ENCODE data around the gene ACSF3.

The ACSF3 gene

DNA sequence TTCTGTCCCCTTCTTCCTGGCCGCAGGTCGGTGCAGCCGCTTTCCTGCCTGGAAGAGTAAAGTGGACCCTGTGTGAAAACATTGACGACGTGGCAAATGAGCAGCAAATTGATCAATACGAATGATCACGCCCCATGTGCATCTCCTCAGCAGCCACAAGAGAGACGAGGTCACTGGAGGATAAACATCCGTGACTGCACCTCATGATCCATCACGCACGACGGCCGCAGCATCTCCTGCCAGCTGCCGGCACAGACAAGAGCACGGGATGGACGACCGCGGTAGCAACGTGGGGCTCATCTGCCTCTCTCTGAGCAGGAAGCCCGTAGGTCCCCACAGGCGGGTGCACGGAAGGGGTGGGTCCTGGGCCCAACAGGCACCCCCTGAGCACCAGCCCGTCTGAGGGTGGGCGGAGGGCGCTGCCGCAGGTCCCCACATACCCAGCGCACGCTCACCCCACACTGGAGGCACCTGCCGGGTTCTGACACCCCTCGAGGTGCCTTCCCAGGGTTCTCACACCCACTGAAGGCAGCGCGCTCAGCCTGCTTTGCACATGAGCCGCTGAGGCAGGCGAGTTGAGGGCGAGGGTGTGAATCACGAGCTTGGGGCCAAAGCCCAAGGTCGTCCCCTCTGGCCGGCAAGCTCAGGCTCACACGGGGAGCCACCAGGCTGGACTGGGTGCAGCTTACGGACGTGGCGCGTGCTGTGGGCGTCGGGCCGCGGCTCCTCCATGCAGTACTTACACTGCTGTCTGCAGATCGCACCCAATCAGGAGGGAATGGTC lies 65.6 kb downstream of the ACSF3 start:
- no peak overlapping the region for H3K4me3 ChIP-seq (ENCODE audit: control insufficient read depth in 1 of 7, extremely low read depth in 1 of 7, insufficient read depth in 4 of 7, low read depth in 2 of 7, low read length in 6 of 7)
- H3K27ac ChIP-seq (ENCODE audit: insufficient read depth in 1 of 2, low read depth in 1 of 2, low read length in 2 of 2, poor library complexity in 1 of 2, severe bottlenecking in 2 of 2) = no peak overlapping the region
- H3K27me3 ChIP-seq (replicated peaks in 2 of 5; ENCODE audit: control insufficient read depth in 4 of 5, insufficient read depth in 5 of 5, low read length in 4 of 5) = no peaks in the 10 kb centered on the region
- POLR2A ChIA-PET = no interaction called here
- peaks cover 0 to 27% (median 17%) of the 10 kb centered on the region in 4 experiments for H3K4me1 ChIP-seq (ENCODE audit: control extremely low read depth in 1 of 4, control insufficient read depth in 4 of 4, insufficient read depth in 4 of 4, low read length in 3 of 4)
- WGBS (ENCODE audit: insufficient coverage) = 94% methylated on average over 48 of the region's 48 CpGs
- H3K36me3 ChIP-seq (ENCODE audit: control insufficient read depth in 4 of 4, insufficient read depth in 4 of 4, low read length in 3 of 4) = no peaks in the 10 kb centered on the region
- DNase-seq = no peak
- H3K9me3 ChIP-seq (ENCODE audit: control extremely low read depth in 1 of 5, control insufficient read depth in 4 of 5, insufficient read depth in 2 of 5, low read depth in 1 of 5, low read length in 4 of 5) = no peaks in the 10 kb centered on the region
- CTCF ChIA-PET = interaction anchor here (1.0 to 1.3 kb wide), 2 partner anchors 8 to 334 kb away, joined by 3 read pairs; no protein-coding TSS in a partner anchor

DNA sequence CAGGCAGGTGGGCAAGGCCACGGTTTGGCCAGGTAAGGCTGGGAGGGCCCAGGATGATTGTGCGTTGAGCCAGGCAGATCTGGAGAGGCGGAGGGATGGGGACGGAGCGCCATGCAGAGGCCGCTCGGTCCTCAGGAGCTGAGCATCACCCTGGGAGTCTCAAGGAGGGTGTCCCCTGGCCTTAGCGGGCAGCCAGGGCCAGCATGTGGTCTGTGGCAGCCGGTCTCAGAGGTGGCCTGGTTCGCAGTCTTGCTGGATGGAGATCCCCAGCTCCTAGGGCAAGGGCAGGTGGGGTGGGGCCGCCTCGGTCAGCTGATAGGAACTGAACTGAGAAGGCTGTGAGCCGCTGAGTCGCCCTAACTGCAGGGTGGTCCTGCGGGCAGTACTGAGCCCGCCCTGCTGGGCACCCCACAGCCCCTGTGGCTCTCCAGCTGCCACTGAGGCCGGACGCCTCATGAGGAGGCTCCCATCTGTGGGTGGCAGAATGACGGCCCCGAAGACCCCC lies 66.2 kb downstream of the ACSF3 start:
- Histone ChIP-seq H3K36me3 (ENCODE audit: control insufficient read depth in 4 of 4, insufficient read depth in 4 of 4, low read length in 3 of 4) (no peaks in the 10 kb centered on the region), H3K4me3 (ENCODE audit: control insufficient read depth in 1 of 7, extremely low read depth in 1 of 7, insufficient read depth in 4 of 7, low read depth in 2 of 7, low read length in 6 of 7) (no peak overlapping the region), H3K27me3 (replicated peaks in 2 of 5; ENCODE audit: control insufficient read depth in 4 of 5, insufficient read depth in 5 of 5, low read length in 4 of 5) (no peaks in the 10 kb centered on the region), H3K9me3 (ENCODE audit: control extremely low read depth in 1 of 5, control insufficient read depth in 4 of 5, insufficient read depth in 2 of 5, low read depth in 1 of 5, low read length in 4 of 5) (no peaks in the 10 kb centered on the region), H3K4me1 (ENCODE audit: control extremely low read depth in 1 of 4, control insufficient read depth in 4 of 4, insufficient read depth in 4 of 4, low read length in 3 of 4) (peaks cover 0 to 27% (median 16%) of the 10 kb centered on the region in 4 experiments), H3K27ac (ENCODE audit: insufficient read depth in 1 of 2, low read depth in 1 of 2, low read length in 2 of 2, poor library complexity in 1 of 2, severe bottlenecking in 2 of 2) (no peak overlapping the region)
- ChIA-PET POLR2A (no interaction called here), CTCF (interaction anchor here (1.3 kb wide), 1 partner anchor 335 kb away, joined by 3 read pairs; no protein-coding TSS in a partner anchor)
- 92% methylated on average over 18 of the region's 20 CpGs for WGBS (ENCODE audit: insufficient coverage)
- DNase-seq = no peak

DNA sequence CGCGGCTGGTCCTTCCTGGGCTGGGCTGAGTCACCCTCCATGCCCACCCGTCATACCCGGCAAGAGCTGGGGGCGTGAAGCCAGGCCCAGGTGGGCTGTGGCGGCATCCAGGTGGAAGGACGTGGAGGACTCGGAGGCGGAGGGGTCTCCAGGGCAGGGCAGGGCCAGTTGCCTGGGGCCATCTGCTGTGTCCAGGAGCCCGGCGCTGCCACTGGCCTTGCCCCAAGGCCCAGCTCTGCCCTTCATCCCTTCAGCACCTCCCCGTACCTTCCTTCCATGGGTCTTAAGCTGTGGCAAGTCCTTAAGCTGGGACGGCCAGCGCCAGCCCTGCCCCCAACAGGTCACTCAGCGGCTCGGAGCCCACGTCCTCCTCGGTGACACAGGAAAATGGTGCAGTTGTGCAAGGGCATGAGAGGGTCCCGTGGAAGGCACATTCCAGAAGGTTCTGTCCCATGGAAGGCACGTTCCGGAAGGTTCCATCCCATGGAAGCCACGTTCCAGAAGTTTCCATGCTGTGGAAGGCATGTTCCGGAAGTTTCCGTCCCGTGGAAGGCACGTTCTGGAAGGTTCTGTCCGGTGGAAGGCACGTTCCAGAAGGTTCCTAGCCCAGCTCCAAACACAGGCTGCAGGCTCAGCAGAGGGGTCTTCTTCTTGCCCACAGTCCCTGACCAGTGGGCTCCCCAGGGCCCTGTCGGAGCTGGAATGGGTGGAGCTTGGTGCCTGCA lies 67.5 kb downstream of the ACSF3 start:
- no peak for DNase-seq
- Histone ChIP-seq H3K36me3 (ENCODE audit: control insufficient read depth in 4 of 4, insufficient read depth in 4 of 4, low read length in 3 of 4) (no peaks in the 10 kb centered on the region), H3K27ac (ENCODE audit: insufficient read depth in 1 of 2, low read depth in 1 of 2, low read length in 2 of 2, poor library complexity in 1 of 2, severe bottlenecking in 2 of 2) (no peak overlapping the region), H3K27me3 (replicated peaks in 2 of 5; ENCODE audit: control insufficient read depth in 4 of 5, insufficient read depth in 5 of 5, low read length in 4 of 5) (no peaks in the 10 kb centered on the region), H3K4me1 (ENCODE audit: control extremely low read depth in 1 of 4, control insufficient read depth in 4 of 4, insufficient read depth in 4 of 4, low read length in 3 of 4) (peaks cover 0 to 18% (median 10%) of the 10 kb centered on the region in 4 experiments), H3K4me3 (ENCODE audit: control insufficient read depth in 1 of 7, extremely low read depth in 1 of 7, insufficient read depth in 4 of 7, low read depth in 2 of 7, low read length in 6 of 7) (no peak overlapping the region), H3K9me3 (ENCODE audit: control extremely low read depth in 1 of 5, control insufficient read depth in 4 of 5, insufficient read depth in 2 of 5, low read depth in 1 of 5, low read length in 4 of 5) (no peaks in the 10 kb centered on the region)
- ChIA-PET POLR2A (no interaction called here), CTCF (interaction anchor here (1.3 kb wide), 1 partner anchor 336 kb away, joined by 3 read pairs; no protein-coding TSS in a partner anchor)
- WGBS (ENCODE audit: insufficient coverage) = 94% methylated on average over 29 of the region's 29 CpGs

DNA sequence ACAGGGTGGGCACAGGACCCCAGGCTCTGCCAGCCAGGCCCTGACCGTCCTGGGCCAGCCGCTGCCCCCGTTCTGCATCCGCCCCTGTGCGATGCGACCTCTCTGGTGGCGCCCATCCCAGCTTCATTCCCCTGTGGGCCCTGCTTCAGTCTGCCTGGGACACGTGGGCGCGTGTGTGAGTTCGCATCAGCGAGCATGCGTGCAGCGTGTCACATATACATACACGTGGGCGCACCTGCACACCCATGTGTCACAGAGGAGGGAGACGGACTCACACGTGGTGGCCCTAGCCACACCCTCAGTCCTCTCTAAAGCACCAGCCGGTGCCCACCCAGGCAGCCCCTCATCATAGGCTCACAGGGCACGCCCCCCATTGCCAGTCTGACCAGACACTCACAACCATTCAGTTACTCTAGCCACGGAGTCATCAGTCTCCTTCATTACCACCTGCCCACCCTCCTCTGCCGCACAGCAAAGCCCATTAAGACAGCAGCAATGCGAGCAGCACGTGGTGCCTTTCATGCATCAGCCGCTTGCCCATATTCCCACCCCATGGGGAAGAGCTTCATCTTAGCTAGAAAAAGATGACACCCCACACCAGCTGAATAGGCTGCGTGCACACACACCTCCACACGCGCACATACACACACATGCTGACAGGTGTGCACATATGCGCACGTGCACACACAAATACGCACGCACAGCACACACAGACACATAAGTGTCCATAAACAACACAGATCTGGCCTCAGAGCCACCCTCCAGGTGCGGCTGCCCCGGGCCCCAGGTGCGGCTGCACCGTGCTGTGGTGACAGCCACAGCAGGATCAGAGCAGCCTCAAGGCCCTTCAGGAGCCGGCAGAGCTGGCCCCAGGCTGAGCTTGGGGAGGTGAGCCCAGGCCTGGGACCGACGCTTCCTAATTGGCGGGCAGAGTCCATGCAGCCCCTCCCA lies 68.4 kb downstream of the ACSF3 start:
- Histone ChIP-seq H3K36me3 (ENCODE audit: control insufficient read depth in 4 of 4, insufficient read depth in 4 of 4, low read length in 3 of 4) (no peaks in the 10 kb centered on the region), H3K4me3 (ENCODE audit: control insufficient read depth in 1 of 7, extremely low read depth in 1 of 7, insufficient read depth in 4 of 7, low read depth in 2 of 7, low read length in 6 of 7) (no peak overlapping the region), H3K27ac (ENCODE audit: insufficient read depth in 1 of 2, low read depth in 1 of 2, low read length in 2 of 2, poor library complexity in 1 of 2, severe bottlenecking in 2 of 2) (no peak overlapping the region), H3K27me3 (replicated peaks in 2 of 5; ENCODE audit: control insufficient read depth in 4 of 5, insufficient read depth in 5 of 5, low read length in 4 of 5) (no peaks in the 10 kb centered on the region), H3K9me3 (ENCODE audit: control extremely low read depth in 1 of 5, control insufficient read depth in 4 of 5, insufficient read depth in 2 of 5, low read depth in 1 of 5, low read length in 4 of 5) (no peaks in the 10 kb centered on the region), H3K4me1 (ENCODE audit: control extremely low read depth in 1 of 4, control insufficient read depth in 4 of 4, insufficient read depth in 4 of 4, low read length in 3 of 4) (peaks cover 0 to 10% (median 5%) of the 10 kb centered on the region in 4 experiments)
- POLR2A ChIA-PET = no interaction called here
- WGBS (ENCODE audit: insufficient coverage) = 94% methylated on average over 33 of the region's 40 CpGs
- CTCF ChIA-PET = no interaction called here
- DNase-seq = no peak

DNA sequence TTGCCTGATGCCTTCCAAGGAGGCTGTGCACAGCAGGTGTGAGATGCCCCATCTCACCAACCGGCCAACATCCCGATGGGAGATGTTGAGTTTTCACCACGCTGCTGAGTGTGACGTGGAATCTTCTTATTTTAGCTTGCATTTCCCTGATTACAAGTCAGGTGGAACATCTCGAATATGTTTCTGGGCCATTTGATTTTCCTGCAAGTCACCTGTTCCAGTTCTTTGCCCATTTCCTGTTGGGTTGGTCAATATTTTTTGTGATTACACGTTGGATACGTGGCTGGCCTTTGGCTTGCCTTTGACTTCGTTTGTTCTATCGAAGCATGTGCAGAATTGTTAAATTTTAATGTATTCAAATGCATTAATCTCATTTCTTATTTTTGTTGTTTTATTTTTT lies 69.6 kb downstream of the ACSF3 start:
- Histone ChIP-seq H3K27me3 (replicated peaks in 2 of 5; ENCODE audit: control insufficient read depth in 4 of 5, insufficient read depth in 5 of 5, low read length in 4 of 5) (no peaks in the 10 kb centered on the region), H3K36me3 (ENCODE audit: control insufficient read depth in 4 of 4, insufficient read depth in 4 of 4, low read length in 3 of 4) (no peaks in the 10 kb centered on the region), H3K27ac (ENCODE audit: insufficient read depth in 1 of 2, low read depth in 1 of 2, low read length in 2 of 2, poor library complexity in 1 of 2, severe bottlenecking in 2 of 2) (no peak overlapping the region), H3K4me1 (ENCODE audit: control extremely low read depth in 1 of 4, control insufficient read depth in 4 of 4, insufficient read depth in 4 of 4, low read length in 3 of 4) (peaks cover 0 to 10% (median 7%) of the 10 kb centered on the region in 4 experiments), H3K9me3 (ENCODE audit: control extremely low read depth in 1 of 5, control insufficient read depth in 4 of 5, insufficient read depth in 2 of 5, low read depth in 1 of 5, low read length in 4 of 5) (no peaks in the 10 kb centered on the region), H3K4me3 (ENCODE audit: control insufficient read depth in 1 of 7, extremely low read depth in 1 of 7, insufficient read depth in 4 of 7, low read depth in 2 of 7, low read length in 6 of 7) (no peak overlapping the region)
- WGBS (ENCODE audit: insufficient coverage) = 97% methylated on average over 5 of the region's 9 CpGs
- ChIA-PET CTCF (no interaction called here), POLR2A (no interaction called here)
- no peak for DNase-seq

DNA sequence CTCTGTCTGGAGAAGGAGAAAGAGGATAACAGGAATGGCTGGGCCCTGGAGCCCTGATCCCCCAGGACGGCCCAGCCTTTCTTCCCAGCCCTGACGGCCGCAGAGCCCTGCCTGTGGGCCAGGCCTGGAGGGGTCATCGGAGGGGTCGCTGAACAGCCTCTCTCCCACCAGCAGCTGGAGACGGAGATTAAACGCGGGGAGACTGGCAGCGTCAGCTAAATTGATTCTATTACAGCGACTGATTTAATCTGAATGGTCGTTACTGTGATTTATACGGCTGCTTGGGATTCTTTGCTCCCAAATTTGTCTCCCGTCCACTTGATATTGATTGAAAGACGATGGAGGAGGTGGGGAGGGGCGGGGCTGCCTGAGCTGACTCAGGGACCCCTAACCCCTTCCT lies 70.8 kb downstream of the ACSF3 start:
- ChIA-PET CTCF (interaction anchor here (1.7 kb wide), 1 partner anchor 8 kb away, joined by 5 read pairs; no protein-coding TSS in a partner anchor), POLR2A (interaction anchor here (0.5 to 0.7 kb wide), 2 partner anchors 9 to 62 kb away, joined by 3 read pairs; no protein-coding TSS in a partner anchor)
- H3K4me1 ChIP-seq (ENCODE audit: control extremely low read depth in 1 of 4, control insufficient read depth in 4 of 4, insufficient read depth in 4 of 4, low read length in 3 of 4) = peaks cover 0 to 10% (median 7%) of the 10 kb centered on the region in 4 experiments
- 96% methylated on average over 15 of the region's 15 CpGs for WGBS (ENCODE audit: insufficient coverage)
- H3K4me3 ChIP-seq (ENCODE audit: control insufficient read depth in 1 of 7, extremely low read depth in 1 of 7, insufficient read depth in 4 of 7, low read depth in 2 of 7, low read length in 6 of 7) = no peak overlapping the region
- H3K27ac ChIP-seq (ENCODE audit: insufficient read depth in 1 of 2, low read depth in 1 of 2, low read length in 2 of 2, poor library complexity in 1 of 2, severe bottlenecking in 2 of 2) = no peak overlapping the region
- no peaks in the 10 kb centered on the region for H3K36me3 ChIP-seq (ENCODE audit: control insufficient read depth in 4 of 4, insufficient read depth in 4 of 4, low read length in 3 of 4)
- DNase-seq = no peak
- no peaks in the 10 kb centered on the region for H3K9me3 ChIP-seq (ENCODE audit: control extremely low read depth in 1 of 5, control insufficient read depth in 4 of 5, insufficient read depth in 2 of 5, low read depth in 1 of 5, low read length in 4 of 5)
- peaks cover 0 to 3% (median 0%) of the 10 kb centered on the region in 5 experiments for H3K27me3 ChIP-seq (replicated peaks in 2 of 5; ENCODE audit: control insufficient read depth in 4 of 5, insufficient read depth in 5 of 5, low read length in 4 of 5)
